ENCODE results near the gene ASIC3.

ASIC3 gene

DNA sequence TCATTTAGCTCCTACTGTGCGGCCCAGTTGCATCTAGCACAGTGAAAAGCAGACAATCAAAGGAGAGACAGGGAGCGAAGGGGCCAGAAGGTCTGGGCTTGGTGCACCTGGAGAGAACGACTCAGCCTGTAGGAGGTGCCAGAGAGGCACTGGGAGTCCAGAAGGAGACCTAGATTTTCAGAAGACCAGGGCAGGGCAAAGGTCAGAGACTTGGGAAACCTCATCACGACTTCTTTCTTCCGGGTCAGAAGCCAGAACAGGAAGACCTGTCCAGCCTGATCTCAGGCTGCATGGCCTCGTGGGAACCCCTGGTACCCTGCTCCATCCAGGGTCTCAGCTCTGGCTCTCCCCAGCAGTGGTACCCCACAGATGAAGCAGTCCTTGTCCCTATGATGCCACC, 43.1 kb downstream of the ASIC3 start:
- TF ChIP-seq SUZ12 (IDR thresholded peaks at IDR 0.05; ENCODE audit: extremely low read depth, insufficient read depth, insufficient read length) (no peak), ZNF274 (IDR thresholded peaks at IDR 0.05; ENCODE audit: low read depth, low read length) (no peak), YY1 (IDR thresholded peaks at IDR 0.05; ENCODE audit: insufficient read depth, insufficient read length) (no peak)
- Histone ChIP-seq H3K9me3 (ENCODE audit: insufficient read depth, low read length) (no peaks in the 10 kb centered on the region), H3K9ac (ENCODE audit: insufficient read length, low read depth) (no peak overlapping the region), H3K36me3 (ENCODE audit: insufficient read depth, insufficient read length, low read length) (peaks cover 30% of the 10 kb centered on the region), H3K4me3 (ENCODE audit: insufficient read length, low read depth) (no peak overlapping the region), H3K4me1 (ENCODE audit: insufficient read depth, insufficient read length) (peaks cover 11% of the 10 kb centered on the region), H3K27me3 (ENCODE audit: insufficient read depth, insufficient read length) (peaks cover 9% of the 10 kb centered on the region)
- no peak for DNase-seq (ENCODE audit: low read depth, low spot score)

DNA sequence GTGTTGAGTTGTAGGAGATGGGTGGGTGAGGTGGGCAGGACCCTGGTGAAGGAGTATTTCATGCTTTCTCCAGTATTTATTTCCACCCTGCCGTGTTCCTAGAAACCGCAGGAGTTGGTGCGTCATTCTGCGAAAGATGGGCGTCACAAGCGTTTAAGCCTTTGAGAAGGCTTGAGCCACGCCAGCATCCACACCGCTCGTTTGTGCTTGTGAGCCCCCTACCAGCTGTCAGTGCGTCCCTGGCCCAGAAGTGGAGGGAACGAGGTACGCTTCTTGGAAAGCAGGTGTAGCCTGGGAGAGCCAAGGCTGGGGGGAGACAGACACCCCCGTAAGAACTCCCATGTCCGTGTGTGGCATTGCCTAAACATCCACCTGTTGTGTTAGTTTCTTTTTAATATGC, 43.7 kb downstream of the ASIC3 start:
- H3K9me3 ChIP-seq (ENCODE audit: insufficient read depth, low read length) = no peaks in the 10 kb centered on the region
- H3K4me1 ChIP-seq (ENCODE audit: insufficient read depth, insufficient read length) = peaks cover 11% of the 10 kb centered on the region

DNA sequence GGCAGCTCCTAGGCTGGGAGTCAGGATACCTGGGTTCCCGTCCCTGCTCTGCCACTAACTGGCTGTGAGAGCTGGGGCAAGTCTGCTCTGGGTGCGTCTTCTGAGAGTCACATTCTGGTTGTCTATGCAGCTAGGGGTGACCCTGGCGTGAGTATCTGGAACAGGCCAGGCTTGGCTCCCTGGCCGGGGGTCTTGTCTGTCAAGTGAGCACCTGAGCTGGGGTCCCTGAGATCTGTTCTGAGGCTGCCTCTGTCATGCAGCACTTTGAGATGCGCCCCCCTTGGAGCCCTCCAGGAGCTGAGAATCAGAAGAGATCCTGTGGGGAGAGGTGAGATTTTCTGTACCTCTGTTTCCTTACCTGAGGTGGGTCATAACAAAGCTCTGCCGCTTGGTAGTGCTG, 45.4 kb downstream of the ASIC3 start:
- H3K9me3 ChIP-seq (ENCODE audit: insufficient read depth, low read length) = no peaks in the 10 kb centered on the region
- no peaks in the 10 kb centered on the region for H3K27me3 ChIP-seq (ENCODE audit: insufficient read depth, insufficient read length)
- peaks cover 30% of the 10 kb centered on the region for H3K36me3 ChIP-seq (ENCODE audit: insufficient read depth, insufficient read length, low read length)
- H3K4me3 ChIP-seq (ENCODE audit: insufficient read length, low read depth) = no peak overlapping the region
- no peak overlapping the region for H3K9ac ChIP-seq (ENCODE audit: insufficient read length, low read depth)
- peaks cover 9% of the 10 kb centered on the region for H3K4me1 ChIP-seq (ENCODE audit: insufficient read depth, insufficient read length)
- no peak for DNase-seq (ENCODE audit: low read depth, low spot score)
- no peak for TF ChIP-seq SUZ12 (IDR thresholded peaks at IDR 0.05; ENCODE audit: extremely low read depth, insufficient read depth, insufficient read length)
- TF ChIP-seq YY1 (IDR thresholded peaks at IDR 0.05; ENCODE audit: insufficient read depth, insufficient read length) = no peak
- no peak for TF ChIP-seq ZNF274 (IDR thresholded peaks at IDR 0.05; ENCODE audit: low read depth, low read length)

More for the DNA sequence above, 43.7 kb downstream of the ASIC3 start:
- Histone ChIP-seq H3K4me3 (ENCODE audit: insufficient read length, low read depth) (no peak overlapping the region), H3K27me3 (ENCODE audit: insufficient read depth, insufficient read length) (peaks cover 9% of the 10 kb centered on the region), H3K9ac (ENCODE audit: insufficient read length, low read depth) (no peak overlapping the region), H3K36me3 (ENCODE audit: insufficient read depth, insufficient read length, low read length) (peaks cover 30% of the 10 kb centered on the region)
- no peak for DNase-seq (ENCODE audit: low read depth, low spot score)
- TF ChIP-seq SUZ12 (IDR thresholded peaks at IDR 0.05; ENCODE audit: extremely low read depth, insufficient read depth, insufficient read length) = no peak
- TF ChIP-seq YY1 (IDR thresholded peaks at IDR 0.05; ENCODE audit: insufficient read depth, insufficient read length) = no peak
- TF ChIP-seq ZNF274 (IDR thresholded peaks at IDR 0.05; ENCODE audit: low read depth, low read length) = no peak

DNA sequence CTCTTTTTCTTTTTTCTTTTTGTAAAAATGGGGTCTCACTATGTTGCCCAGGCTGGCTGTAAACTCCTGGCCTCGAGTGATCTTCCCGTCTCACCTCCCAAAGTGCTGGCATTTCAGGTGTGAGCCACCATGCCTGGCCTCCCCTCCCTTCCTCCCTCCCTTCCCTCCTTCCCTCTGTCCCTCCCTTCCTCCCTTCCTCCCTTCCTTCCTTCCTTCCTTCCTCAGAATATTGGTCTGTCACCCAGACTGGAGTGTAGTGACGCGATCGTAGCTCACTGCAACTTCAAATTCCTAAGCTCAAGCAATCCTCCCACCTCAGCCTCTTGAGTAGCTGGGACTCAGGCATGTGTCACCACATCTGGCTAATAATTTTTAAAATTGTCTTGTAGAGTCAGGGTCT, 46.3 kb downstream of the ASIC3 start:
- no peak for DNase-seq (ENCODE audit: low read depth, low spot score)
- H3K36me3 ChIP-seq (ENCODE audit: insufficient read depth, insufficient read length, low read length) = peaks cover 30% of the 10 kb centered on the region
- H3K27me3 ChIP-seq (ENCODE audit: insufficient read depth, insufficient read length) = no peaks in the 10 kb centered on the region
- H3K4me1 ChIP-seq (ENCODE audit: insufficient read depth, insufficient read length) = peaks cover 7% of the 10 kb centered on the region
- H3K9me3 ChIP-seq (ENCODE audit: insufficient read depth, low read length) = no peaks in the 10 kb centered on the region
- H3K4me3 ChIP-seq (ENCODE audit: insufficient read length, low read depth) = no peak overlapping the region
- no peak overlapping the region for H3K9ac ChIP-seq (ENCODE audit: insufficient read length, low read depth)
- TF ChIP-seq SUZ12 (IDR thresholded peaks at IDR 0.05; ENCODE audit: extremely low read depth, insufficient read depth, insufficient read length) (no peak), YY1 (IDR thresholded peaks at IDR 0.05; ENCODE audit: insufficient read depth, insufficient read length) (no peak), ZNF274 (IDR thresholded peaks at IDR 0.05; ENCODE audit: low read depth, low read length) (no peak)

DNA sequence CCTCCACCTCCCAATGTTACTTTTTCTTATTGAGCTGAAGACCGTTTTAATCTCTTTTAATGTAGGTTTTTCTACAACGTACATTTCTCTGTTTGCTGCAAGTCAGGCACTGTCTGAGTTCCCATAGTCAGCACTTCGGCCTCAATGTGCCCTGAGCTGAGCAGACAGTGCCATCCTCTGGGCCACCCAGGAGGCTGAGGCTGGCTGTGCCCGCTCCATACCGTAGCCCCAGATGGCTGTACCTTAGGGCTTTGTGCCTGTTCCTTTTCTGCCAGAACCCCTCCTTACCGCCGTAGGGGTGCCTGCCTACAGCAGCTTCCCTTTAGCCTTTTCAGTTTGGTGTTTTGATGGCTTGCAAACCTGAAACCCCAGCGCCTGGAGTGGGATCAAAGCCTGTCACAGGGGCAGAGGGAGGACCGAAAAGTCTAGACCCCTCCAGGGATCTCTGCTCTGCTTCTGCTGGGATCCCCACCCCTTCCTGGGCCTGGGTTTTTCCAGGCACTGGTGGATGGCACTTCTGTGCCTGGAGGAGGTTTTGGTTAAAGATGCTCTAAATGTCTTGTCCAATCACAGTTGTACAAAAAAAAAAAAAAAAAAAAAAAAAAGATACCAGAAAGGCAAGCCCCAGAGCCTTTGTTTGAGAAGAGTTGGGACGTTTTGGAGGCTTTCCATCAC, 46.9 kb downstream of the ASIC3 start:
- H3K9ac ChIP-seq (ENCODE audit: insufficient read length, low read depth) = no peak overlapping the region
- no peaks in the 10 kb centered on the region for H3K9me3 ChIP-seq (ENCODE audit: insufficient read depth, low read length)
- H3K4me3 ChIP-seq (ENCODE audit: insufficient read length, low read depth) = no peak overlapping the region
- H3K4me1 ChIP-seq (ENCODE audit: insufficient read depth, insufficient read length) = peaks cover 4% of the 10 kb centered on the region
- DNase-seq (ENCODE audit: low read depth, low spot score) = no peak
- no peaks in the 10 kb centered on the region for H3K27me3 ChIP-seq (ENCODE audit: insufficient read depth, insufficient read length)
- no peak for TF ChIP-seq SUZ12 (IDR thresholded peaks at IDR 0.05; ENCODE audit: extremely low read depth, insufficient read depth, insufficient read length)
- TF ChIP-seq YY1 (IDR thresholded peaks at IDR 0.05; ENCODE audit: insufficient read depth, insufficient read length) = no peak
- no peak for TF ChIP-seq ZNF274 (IDR thresholded peaks at IDR 0.05; ENCODE audit: low read depth, low read length)
- peaks cover 30% of the 10 kb centered on the region for H3K36me3 ChIP-seq (ENCODE audit: insufficient read depth, insufficient read length, low read length)

DNA sequence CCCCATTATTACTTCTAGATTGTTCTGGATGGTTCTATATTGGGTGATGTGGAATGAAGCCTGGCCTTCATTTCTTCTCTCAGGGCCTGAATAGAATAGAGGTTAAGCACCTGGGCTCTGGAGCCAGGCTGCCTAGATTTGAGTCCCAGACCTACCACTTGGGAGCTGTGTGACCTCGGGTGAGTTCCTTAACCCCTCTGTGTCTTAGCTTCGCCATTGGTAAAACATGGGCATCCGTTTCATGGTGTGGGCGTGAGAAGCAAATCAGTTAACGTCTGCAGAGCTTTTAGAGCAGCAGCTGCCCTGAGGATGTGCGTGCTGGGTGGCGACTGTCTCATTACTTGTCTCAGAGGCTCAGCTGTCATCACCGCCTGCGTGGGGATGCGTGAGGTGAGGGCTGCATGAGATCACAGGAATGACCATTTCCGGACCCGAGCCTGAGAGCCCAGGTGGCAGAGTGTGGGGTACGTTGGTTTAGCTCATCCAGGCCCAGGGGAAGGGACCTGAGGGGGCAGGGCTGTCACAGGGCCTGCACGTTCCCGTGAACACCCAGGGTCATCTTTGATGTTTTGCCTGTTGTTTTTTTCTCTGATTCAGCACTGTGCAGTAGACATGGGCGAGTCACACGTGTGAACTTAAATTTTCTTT, 47.6 kb downstream of the ASIC3 start:
- Histone ChIP-seq H3K9ac (ENCODE audit: insufficient read length, low read depth) (no peak overlapping the region), H3K4me1 (ENCODE audit: insufficient read depth, insufficient read length) (peaks cover 4% of the 10 kb centered on the region), H3K4me3 (ENCODE audit: insufficient read length, low read depth) (no peak overlapping the region), H3K36me3 (ENCODE audit: insufficient read depth, insufficient read length, low read length) (peaks cover 27% of the 10 kb centered on the region), H3K9me3 (ENCODE audit: insufficient read depth, low read length) (no peaks in the 10 kb centered on the region), H3K27me3 (ENCODE audit: insufficient read depth, insufficient read length) (no peaks in the 10 kb centered on the region)
- DNase-seq (ENCODE audit: low read depth, low spot score) = no peak
- TF ChIP-seq SUZ12 (IDR thresholded peaks at IDR 0.05; ENCODE audit: extremely low read depth, insufficient read depth, insufficient read length) (no peak), YY1 (IDR thresholded peaks at IDR 0.05; ENCODE audit: insufficient read depth, insufficient read length) (no peak), ZNF274 (IDR thresholded peaks at IDR 0.05; ENCODE audit: low read depth, low read length) (no peak)

DNA sequence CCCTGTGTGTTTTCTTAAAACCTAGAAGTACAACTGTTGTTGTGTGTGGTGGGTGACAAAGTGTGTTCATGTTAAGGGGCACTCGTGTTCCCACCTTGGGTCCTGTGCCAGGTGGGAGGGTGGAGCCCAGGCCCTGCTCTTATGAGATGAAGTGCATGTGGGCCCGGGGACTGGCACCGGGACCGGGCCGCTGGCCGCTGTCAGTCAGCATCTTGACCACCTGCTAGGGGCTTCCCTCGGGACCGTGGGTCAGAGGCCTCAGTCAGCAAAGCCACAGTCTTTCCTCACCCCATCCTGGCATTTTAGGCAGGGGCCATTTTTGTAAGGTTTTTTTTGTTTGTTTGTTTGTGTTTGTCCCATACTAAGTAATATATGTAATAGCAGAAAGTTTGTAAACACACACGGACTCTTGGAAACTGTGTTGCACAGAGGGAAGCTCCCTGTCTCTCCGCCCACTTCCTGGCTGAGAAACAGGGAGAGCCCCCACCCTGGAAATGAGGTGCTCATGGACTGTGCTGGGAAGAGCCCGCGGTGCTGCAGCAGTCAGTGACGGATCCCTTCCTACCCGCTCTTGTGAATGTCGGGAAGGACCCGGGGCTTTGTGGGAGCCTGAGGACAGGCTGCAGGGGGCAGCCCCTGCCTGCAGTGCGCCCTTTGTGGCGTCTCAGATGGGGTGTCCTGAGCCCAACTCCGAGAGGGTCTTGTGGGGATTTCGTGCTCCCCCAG, 51.3 kb downstream of the ASIC3 start:
- H3K36me3 ChIP-seq (ENCODE audit: insufficient read depth, insufficient read length, low read length) = peaks cover 12% of the 10 kb centered on the region
- no peaks in the 10 kb centered on the region for H3K9me3 ChIP-seq (ENCODE audit: insufficient read depth, low read length)
- H3K4me3 ChIP-seq (ENCODE audit: insufficient read length, low read depth) = no peak overlapping the region
- H3K9ac ChIP-seq (ENCODE audit: insufficient read length, low read depth) = no peak overlapping the region
- H3K27me3 ChIP-seq (ENCODE audit: insufficient read depth, insufficient read length) = no peaks in the 10 kb centered on the region
- no peak for TF ChIP-seq SUZ12 (IDR thresholded peaks at IDR 0.05; ENCODE audit: extremely low read depth, insufficient read depth, insufficient read length)
- no peak for DNase-seq (ENCODE audit: low read depth, low spot score)
- H3K4me1 ChIP-seq (ENCODE audit: insufficient read depth, insufficient read length) = peaks cover 1% of the 10 kb centered on the region

Measured in NT2/D1 (cell line).